ENCODE measurements around the gene MAD2L1BP.
"Not testable (repeated sequence)": the region's sequence is repeated elsewhere in the genome, so short reads cannot be mapped to it uniquely, and the experiment has no call there.

MAD2L1BP gene

GRCh38 chr6:43627008-43627825 lies 8.4 kb upstream of the MAD2L1BP start:
- no peak for DNase-seq

- DNase-seq: peak; percentile 63
These were observed 7.1 kb upstream of the MAD2L1BP start for GRCh38 chr6:43628393-43629103.

- DNase-seq: peak; percentile 96
These were observed 6.5 kb upstream of the MAD2L1BP start, which contains the start of gene GTPBP2 for GRCh38 chr6:43629104-43629504. Gene GTPBP2, minus strand, starts transcription at chr6:43629264. Its CDS starts 102 bp downstream, at chr6:43629162.

GRCh38 chr6:43629505-43630300 lies 5.9 kb upstream of the MAD2L1BP start:
- peak; percentile 88 for DNase-seq

GRCh38 chr6:43630980-43631619 lies 4.5 kb upstream of the MAD2L1BP start:
- DNase-seq: no peak

- DNase-seq: not testable (repeated sequence)
These were observed 2.6 kb upstream of the MAD2L1BP start for GRCh38 chr6:43633002-43633401.

- no peak for DNase-seq
These were observed 837 bp upstream of the MAD2L1BP start for GRCh38 chr6:43634702-43635303.

GRCh38 chr6:43636308-43636659 lies 644 bp downstream of the MAD2L1BP start:
- peak; percentile 29 for DNase-seq

GRCh38 chr6:43639984-43640800 lies 4.6 kb downstream of the MAD2L1BP start:
- no peak for DNase-seq

GRCh38 chr6:43644940-43645612 lies 9.4 kb downstream of the MAD2L1BP start, which contains the start of gene RSPH9:
Gene RSPH9, plus strand, starts transcription at chr6:43645036. Its CDS starts 63 bp downstream, at chr6:43645099.
- DNase-seq: peak; percentile 80

- no peak for DNase-seq
These were observed 9.9 kb downstream of the MAD2L1BP start for GRCh38 chr6:43645613-43645964.

GRCh38 chr6:43647613-43648012 lies 12.0 kb downstream of the MAD2L1BP start:
- DNase-seq: no peak

- DNase-seq: no peak
These were observed 12.6 kb downstream of the MAD2L1BP start for GRCh38 chr6:43648248-43648647.

- not testable (repeated sequence) for DNase-seq
These were observed 17.2 kb downstream of the MAD2L1BP start for GRCh38 chr6:43652822-43653221.

- DNase-seq: no peak
These were observed 21.7 kb downstream of the MAD2L1BP start for GRCh38 chr6:43657221-43657802.

GRCh38 chr6:43658161-43658560 lies 22.5 kb downstream of the MAD2L1BP start:
- no peak for DNase-seq

- not testable (repeated sequence) for DNase-seq
These were observed 27.3 kb downstream of the MAD2L1BP start for GRCh38 chr6:43662948-43663347.

- DNase-seq: no peak
These were observed 29.7 kb downstream of the MAD2L1BP start for GRCh38 chr6:43665376-43665775.

GRCh38 chr6:43666196-43666920 lies 30.7 kb downstream of the MAD2L1BP start:
- DNase-seq: no peak

Data from CD4-positive, alpha-beta T cell treated with Interleukin-6 for 4 hours (primary cell).